ENCODE measurements around the gene ST6GALNAC3.
A peak's percentile ranks its signal among the peaks of the same experiment; 100 is the strongest.
"Not testable (repeated sequence)": the region's sequence is repeated elsewhere in the genome, so short reads cannot be mapped to it uniquely, and the experiment has no call there.

ST6GALNAC3 gene

GRCh38 chr1:76203127-76203526 lies 128.6 kb downstream of the ST6GALNAC3 start:
- peak; percentile 48 for DNase-seq

GRCh38 chr1:76209238-76209637 lies 134.7 kb downstream of the ST6GALNAC3 start:
- peak; percentile 4 for DNase-seq

GRCh38 chr1:76209648-76210047 lies 135.1 kb downstream of the ST6GALNAC3 start:
- DNase-seq, result no peak

- no peak for DNase-seq
These were observed 135.6 kb downstream of the ST6GALNAC3 start for GRCh38 chr1:76210160-76210559.

- DNase-seq, result no peak
These were observed 144.3 kb downstream of the ST6GALNAC3 start for GRCh38 chr1:76218888-76219287.

- DNase-seq, result no peak
These were observed 144.8 kb downstream of the ST6GALNAC3 start for GRCh38 chr1:76219366-76219818.

- peak; percentile 71 for DNase-seq
These were observed 150.2 kb downstream of the ST6GALNAC3 start for GRCh38 chr1:76224752-76225151.

GRCh38 chr1:76225526-76225925 lies 151.0 kb downstream of the ST6GALNAC3 start:
- peak; percentile 53 for DNase-seq

GRCh38 chr1:76227621-76228020 lies 153.1 kb downstream of the ST6GALNAC3 start:
- peak; percentile 35 for DNase-seq

GRCh38 chr1:76229279-76230005 lies 154.9 kb downstream of the ST6GALNAC3 start:
- peak; percentile 73 for DNase-seq

- peak; percentile 30 for DNase-seq
These were observed 156.3 kb downstream of the ST6GALNAC3 start for GRCh38 chr1:76230842-76231281.

- no peak for DNase-seq
These were observed 156.8 kb downstream of the ST6GALNAC3 start for GRCh38 chr1:76231320-76231719.

- no peak for DNase-seq
These were observed 158.1 kb downstream of the ST6GALNAC3 start for GRCh38 chr1:76232666-76233065.

GRCh38 chr1:76234061-76234460 lies 159.5 kb downstream of the ST6GALNAC3 start:
- DNase-seq, result no peak

- DNase-seq, result no peak
These were observed 162.7 kb downstream of the ST6GALNAC3 start for GRCh38 chr1:76237211-76237610.

GRCh38 chr1:76238094-76238628 lies 163.6 kb downstream of the ST6GALNAC3 start:
- no peak for DNase-seq

- DNase-seq, result peak; percentile 82
These were observed 164.9 kb downstream of the ST6GALNAC3 start for GRCh38 chr1:76239470-76239918.

- peak; percentile 5 for DNase-seq
These were observed 165.8 kb downstream of the ST6GALNAC3 start for GRCh38 chr1:76240316-76240715.

- DNase-seq, result not testable (repeated sequence)
These were observed 168.0 kb downstream of the ST6GALNAC3 start for GRCh38 chr1:76242587-76242986.

- DNase-seq, result no peak
These were observed 172.8 kb downstream of the ST6GALNAC3 start for GRCh38 chr1:76247261-76247852.

GRCh38 chr1:76250271-76250670 lies 175.7 kb downstream of the ST6GALNAC3 start:
- DNase-seq, result peak; percentile 74

- DNase-seq, result no peak
These were observed 177.9 kb downstream of the ST6GALNAC3 start for GRCh38 chr1:76252431-76252830.

- DNase-seq, result peak; percentile 76
These were observed 179.8 kb downstream of the ST6GALNAC3 start for GRCh38 chr1:76254104-76255030.

Data from NCI-H69 (cell line).